ENCODE results near the gene SPAG17. TPM values are rescaled to one million over a fixed set of nuclear protein-coding genes. Genes with fewer than 3 reads are reported as not detected.

The SPAG17 gene
- total and polyA plus RNA-seq, 7 donors, result not detected

DNA sequence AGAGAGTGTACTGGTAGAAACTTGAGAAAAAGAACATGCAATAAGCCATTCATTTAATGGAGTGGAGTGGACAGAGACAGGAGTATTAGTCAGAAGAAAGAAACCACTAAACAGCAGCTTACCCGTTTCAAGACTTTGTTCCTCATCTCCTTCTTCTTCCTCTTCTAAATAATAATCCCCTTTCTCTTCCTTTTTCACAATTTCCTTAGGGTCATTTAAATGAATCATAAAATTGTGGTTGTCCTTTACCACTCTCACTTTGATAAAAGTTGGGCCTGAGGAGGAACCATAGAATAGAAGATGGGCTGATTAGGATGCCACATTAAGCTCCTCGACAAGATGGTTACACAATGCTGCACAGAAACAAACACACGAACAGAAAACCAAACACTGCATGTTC is 145.9 kb downstream of the SPAG17 start:
- TF ChIP-seq EP300 (IDR thresholded peaks at IDR 0.05), result no peak
- TF ChIP-seq, protein P1, sequence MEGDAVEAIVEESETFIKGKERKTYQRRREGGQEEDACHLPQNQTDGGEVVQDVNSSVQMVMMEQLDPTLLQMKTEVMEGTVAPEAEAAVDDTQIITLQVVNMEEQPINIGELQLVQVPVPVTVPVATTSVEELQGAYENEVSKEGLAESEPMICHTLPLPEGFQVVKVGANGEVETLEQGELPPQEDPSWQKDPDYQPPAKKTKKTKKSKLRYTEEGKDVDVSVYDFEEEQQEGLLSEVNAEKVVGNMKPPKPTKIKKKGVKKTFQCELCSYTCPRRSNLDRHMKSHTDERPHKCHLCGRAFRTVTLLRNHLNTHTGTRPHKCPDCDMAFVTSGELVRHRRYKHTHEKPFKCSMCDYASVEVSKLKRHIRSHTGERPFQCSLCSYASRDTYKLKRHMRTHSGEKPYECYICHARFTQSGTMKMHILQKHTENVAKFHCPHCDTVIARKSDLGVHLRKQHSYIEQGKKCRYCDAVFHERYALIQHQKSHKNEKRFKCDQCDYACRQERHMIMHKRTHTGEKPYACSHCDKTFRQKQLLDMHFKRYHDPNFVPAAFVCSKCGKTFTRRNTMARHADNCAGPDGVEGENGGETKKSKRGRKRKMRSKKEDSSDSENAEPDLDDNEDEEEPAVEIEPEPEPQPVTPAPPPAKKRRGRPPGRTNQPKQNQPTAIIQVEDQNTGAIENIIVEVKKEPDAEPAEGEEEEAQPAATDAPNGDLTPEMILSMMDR (IDR thresholded peaks at IDR 0.05), result no peak
- no peak for TF ChIP-seq POLR2A (IDR thresholded peaks at IDR 0.05)
- no peak for TF ChIP-seq POLR2AphosphoS5 (IDR thresholded peaks at IDR 0.05)
- intact Hi-C loops (cut with DNase I), result no loop called here
- WGBS, 2 donors, result 37 to 55% methylated on average over 3 of the region's 3 CpGs
- no peaks in the 10 kb centered on the region for H3K9me3 ChIP-seq
- H3K27ac ChIP-seq, result no peak overlapping the region
- H3K27me3 ChIP-seq, result no peaks in the 10 kb centered on the region
- no peak overlapping the region for H3K4me3 ChIP-seq
- no peaks in the 10 kb centered on the region for H3K36me3 ChIP-seq
- H3K4me1 ChIP-seq, result no peaks in the 10 kb centered on the region
- no peak for DNase-seq

DNA sequence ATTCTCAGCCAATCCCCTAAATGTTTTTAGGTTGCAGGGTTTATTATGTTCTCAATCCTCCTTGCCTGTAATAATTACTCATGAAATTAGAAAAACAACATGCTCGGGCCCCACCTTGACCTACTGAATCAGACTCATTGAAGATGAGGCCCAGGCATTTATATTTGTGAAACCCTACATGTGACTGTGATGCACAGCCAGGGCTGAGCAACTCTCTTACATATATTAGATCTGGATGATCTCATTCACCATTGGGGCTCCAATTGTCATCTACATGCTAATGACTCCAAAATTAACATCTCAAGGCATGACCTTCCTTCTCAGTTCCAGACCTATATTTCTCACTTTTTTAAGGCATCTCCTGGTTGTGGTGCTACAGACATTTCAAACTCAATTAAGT is 152.1 kb downstream of the SPAG17 start:
- Histone ChIP-seq H3K9me3 (no peaks in the 10 kb centered on the region), H3K4me3 (no peak overlapping the region), H3K4me1 (no peaks in the 10 kb centered on the region), H3K36me3 (no peaks in the 10 kb centered on the region), H3K27ac (no peak overlapping the region), H3K27me3 (no peaks in the 10 kb centered on the region)
- intact Hi-C loops (cut with DNase I), result no loop called here
- no peak for DNase-seq
- WGBS, 2 donors, result 74 to 83% methylated on average over 1 of the region's 1 CpG
- TF ChIP-seq, protein P1 (IDR thresholded peaks at IDR 0.05), result no peak
- TF ChIP-seq POLR2AphosphoS5 (IDR thresholded peaks at IDR 0.05), result no peak
- TF ChIP-seq POLR2A (IDR thresholded peaks at IDR 0.05), result no peak
- no peak for TF ChIP-seq EP300 (IDR thresholded peaks at IDR 0.05)

DNA sequence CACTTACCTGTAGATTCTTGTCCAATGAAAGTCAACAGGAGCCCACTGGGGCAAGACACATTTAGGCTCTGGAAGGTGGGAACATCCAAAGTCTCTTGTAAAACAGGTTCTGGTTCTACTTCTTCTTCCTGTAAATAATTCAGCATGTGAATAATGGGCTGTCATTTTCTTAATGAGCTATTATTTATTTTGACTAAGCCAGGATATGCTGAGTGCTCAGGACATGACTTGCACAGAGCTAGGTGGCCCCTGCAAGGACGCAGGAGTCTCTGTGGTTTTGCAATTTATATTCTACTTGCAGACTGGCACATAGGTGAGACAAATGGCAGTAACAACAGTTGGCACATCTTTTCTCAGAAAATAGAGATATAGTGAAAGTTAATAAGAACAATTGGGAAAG is 156.8 kb downstream of the SPAG17 start:
- TF ChIP-seq POLR2A (IDR thresholded peaks at IDR 0.05) (no peak), EP300 (IDR thresholded peaks at IDR 0.05) (no peak), POLR2AphosphoS5 (IDR thresholded peaks at IDR 0.05) (no peak)
- TF ChIP-seq, protein P1 (IDR thresholded peaks at IDR 0.05), result no peak
- no peaks in the 10 kb centered on the region for H3K27me3 ChIP-seq
- intact Hi-C loops (cut with DNase I), result no loop called here
- no peaks in the 10 kb centered on the region for H3K9me3 ChIP-seq
- H3K4me3 ChIP-seq, result no peak overlapping the region
- no peak for DNase-seq
- H3K36me3 ChIP-seq, result no peaks in the 10 kb centered on the region
- WGBS, 2 donors, result 47 to 68% methylated on average over 1 of the region's 1 CpG
- H3K4me1 ChIP-seq, result no peaks in the 10 kb centered on the region
- no peak overlapping the region for H3K27ac ChIP-seq

DNA sequence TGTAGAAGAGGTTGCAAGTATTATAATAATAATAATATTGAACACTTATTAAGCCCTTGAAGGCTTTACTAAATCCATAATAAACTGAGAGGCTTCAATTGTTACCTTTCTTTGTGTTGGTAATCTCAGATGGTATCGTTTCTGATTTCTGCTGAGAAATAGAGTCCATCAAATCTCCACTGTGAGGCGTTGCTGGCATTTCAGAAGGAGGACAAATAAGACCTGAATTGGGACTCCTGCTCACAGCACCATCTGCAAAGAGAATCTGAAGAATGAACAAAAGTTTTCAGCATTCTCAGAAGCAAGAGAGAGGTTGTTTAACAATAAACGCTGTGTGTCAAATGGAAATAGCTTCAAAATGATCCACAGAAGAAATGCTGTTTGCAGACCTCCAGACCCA is 161.8 kb downstream of the SPAG17 start:
- Histone ChIP-seq H3K36me3 (no peaks in the 10 kb centered on the region), H3K9me3 (no peaks in the 10 kb centered on the region), H3K27ac (no peak overlapping the region), H3K27me3 (no peaks in the 10 kb centered on the region), H3K4me1 (no peaks in the 10 kb centered on the region), H3K4me3 (no peak overlapping the region)
- DNase-seq, result no peak
- TF ChIP-seq POLR2A (IDR thresholded peaks at IDR 0.05) (no peak), POLR2AphosphoS5 (IDR thresholded peaks at IDR 0.05) (no peak), EP300 (IDR thresholded peaks at IDR 0.05) (no peak)
- TF ChIP-seq, protein P1 (IDR thresholded peaks at IDR 0.05), result no peak
- intact Hi-C loops (cut with DNase I), result no loop called here
- WGBS, 2 donors, result 43 to 77% methylated on average over 3 of the region's 3 CpGs

DNA sequence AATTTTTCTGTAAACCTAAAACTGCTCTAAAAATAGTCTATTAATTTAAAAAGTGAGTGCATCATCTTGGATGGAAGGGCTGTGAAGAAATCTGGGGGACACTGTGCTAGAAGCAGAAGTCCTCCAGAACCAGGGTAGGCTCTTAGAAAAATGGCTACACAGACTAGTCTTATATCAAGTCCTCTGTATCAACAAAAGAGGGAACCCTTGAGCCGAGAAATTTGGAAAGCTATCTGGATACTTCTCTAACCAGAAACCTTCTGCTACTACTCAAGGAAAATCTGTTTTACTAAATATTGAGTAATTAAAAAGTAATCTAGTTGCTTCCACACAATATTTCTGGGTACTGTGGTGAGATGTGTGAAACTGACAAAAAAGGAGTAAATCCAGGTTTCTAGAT is 163.4 kb downstream of the SPAG17 start:
- no peak overlapping the region for H3K27ac ChIP-seq
- TF ChIP-seq EP300 (IDR thresholded peaks at IDR 0.05), result no peak
- TF ChIP-seq, protein P1 (IDR thresholded peaks at IDR 0.05), result no peak
- TF ChIP-seq POLR2A (IDR thresholded peaks at IDR 0.05), result no peak
- TF ChIP-seq POLR2AphosphoS5 (IDR thresholded peaks at IDR 0.05), result no peak
- DNase-seq, result no peak
- no peaks in the 10 kb centered on the region for H3K36me3 ChIP-seq
- H3K27me3 ChIP-seq, result no peaks in the 10 kb centered on the region
- 32 to 57% methylated on average over 1 of the region's 1 CpG for WGBS, 2 donors
- H3K4me1 ChIP-seq, result no peaks in the 10 kb centered on the region
- intact Hi-C loops (cut with DNase I), result no loop called here
- no peak overlapping the region for H3K4me3 ChIP-seq
- H3K9me3 ChIP-seq, result no peaks in the 10 kb centered on the region

Data from sigmoid colon (tissue), 7 donors.